Smooth muscle cell (in vitro differentiated cells): ENCODE measurements around the gene CCRL2. TPM values are rescaled to one million over a fixed set of nuclear protein-coding genes. Genes with fewer than 3 reads are reported as not detected.

Source experiments
- DNase-seq: peaks from one replicate; lab custom pipeline; 2025; ENCODE audit not compliant: unreplicated experiment; lab: John Stamatoyannopoulos, UW
- H2AFZ ChIP-seq: fragments of 200-600 bp; sonication (generic); 2 replicates; pipeline ENCODE4 v1.6.0; 2016; ENCODE audit warnings: antibody characterized with exemption, low read depth, mild to moderate bottlenecking
- H3F3A ChIP-seq: fragments of 200-600 bp; sonication (generic); 2 replicates; pipeline ENCODE4 v1.6.0; 2017; ENCODE audit warnings: antibody characterized with exemption, low read depth
- H3K27ac ChIP-seq: fragments of 200-600 bp; sonication (generic); 2 replicates; pipeline ENCODE4 v1.5.1; 2016; ENCODE audit warnings: low read depth, mild to moderate bottlenecking
- H3K27me3 ChIP-seq: fragments of 200-600 bp; sonication (generic); 2 replicates; pipeline ENCODE4 v1.6.1; 2016; ENCODE audit warnings: low read depth, mild to moderate bottlenecking
- H3K36me3 ChIP-seq: fragments of 200-600 bp; sonication (generic); 2 replicates; pipeline ENCODE4 v1.5.1; 2016; ENCODE audit warnings: low read depth
- H3K4me1 ChIP-seq: fragments of 200-600 bp; sonication (generic); 2 replicates; pipeline ENCODE4 v1.5.1; 2016; ENCODE audit warnings: low read depth
- H3K4me2 ChIP-seq: fragments of 200-600 bp; sonication (generic); 2 replicates; pipeline ENCODE4 v1.6.0; 2016; ENCODE audit warnings: mild to moderate bottlenecking
- H3K4me3 ChIP-seq: fragments of 200-600 bp; sonication (generic); 2 replicates; pipeline ENCODE4 v1.5.1; 2016; ENCODE audit warnings: mild to moderate bottlenecking
- H3K79me2 ChIP-seq: fragments of 200-600 bp; sonication (generic); 2 replicates; pipeline ENCODE4 v1.6.0; 2016; ENCODE audit warnings: low read depth, mild to moderate bottlenecking
- H3K9ac ChIP-seq: fragments of 200-600 bp; sonication (generic); 2 replicates; pipeline ENCODE4 v1.6.0; 2016; ENCODE audit warnings: low read depth
- H3K9me3 ChIP-seq: fragments of 200-600 bp; sonication (generic); replicated peaks from 2 replicates; pipeline ENCODE4 v1.5.1; 2016; ENCODE audit warnings: low read depth
- H4K20me1 ChIP-seq: fragments of 200-600 bp; sonication (generic); 2 replicates; pipeline ENCODE4 v1.6.0; 2016; ENCODE audit warnings: low read depth
- CTCF ChIP-seq: fragments of 200-600 bp; sonication (generic); IDR thresholded peaks from 2 replicates; pipeline ENCODE4 v1.5.1; 2017; ENCODE audit warnings: borderline replicate concordance, mild to moderate bottlenecking, antibody characterized with exemption; ENCODE audit not compliant: insufficient read depth, poor library complexity, severe bottlenecking
- WGBS: methylation state at CpG from one replicate; pipeline ENCODE4 v1.1.7; 2016; ENCODE audit warnings: low lambda C conversion rate; 5-methylcytosine and 5-hydroxymethylcytosine counted together
- polyA plus RNA-seq: library from polyadenylated mRNA; unstranded; fragments of >200 nt; fragmentation: Nextera tagmentation; extraction: Ambion mirVana; gene quantifications from 2 replicates; pipeline ENCODE4 v1.2.1, GENCODE V29; 2016
- total RNA-seq: library from RNA; depleted of rRNA; stranded (reverse); fragments of >200 nt; gene quantifications from 2 replicates; pipeline ENCODE4 v1.2.3, GENCODE V29; 2014

CCRL2 gene
- total and polyA plus RNA-seq, 2 experiments from 2014 or later = not detected

GRCh38 chr3:46442576-46443530, 35.8 kb downstream of the CCRL2 start:
- H2AFZ ChIP-seq = no peak overlapping the region
- DNase-seq = no peak
- WGBS = 76% methylated on average over 16 of the region's 16 CpGs
- TF ChIP-seq CTCF = peak; percentile 47
- no peaks in the 10 kb centered on the region for H3F3A ChIP-seq
- H3K4me2 ChIP-seq = no peak overlapping the region
- H3K4me1 ChIP-seq = no peaks in the 10 kb centered on the region
- no peak overlapping the region for H3K4me3 ChIP-seq
- no peak overlapping the region for H3K27ac ChIP-seq
- H3K9ac ChIP-seq = no peak overlapping the region
- H3K36me3 ChIP-seq = no peaks in the 10 kb centered on the region
- no peaks in the 10 kb centered on the region for H4K20me1 ChIP-seq
- H3K79me2 ChIP-seq = no peaks in the 10 kb centered on the region
- H3K9me3 ChIP-seq = no peaks in the 10 kb centered on the region
- no peaks in the 10 kb centered on the region for H3K27me3 ChIP-seq

- H3K4me3 ChIP-seq = no peak overlapping the region
- no peaks in the 10 kb centered on the region for H3K36me3 ChIP-seq
- no peak overlapping the region for H3K4me2 ChIP-seq
- no peaks in the 10 kb centered on the region for H3F3A ChIP-seq
- no peak overlapping the region for H2AFZ ChIP-seq
- no peaks in the 10 kb centered on the region for H4K20me1 ChIP-seq
- no peaks in the 10 kb centered on the region for H3K9me3 ChIP-seq
- no peaks in the 10 kb centered on the region for H3K4me1 ChIP-seq
- TF ChIP-seq CTCF = no peak
- no peaks in the 10 kb centered on the region for H3K79me2 ChIP-seq
- no peak for DNase-seq
- H3K9ac ChIP-seq = no peak overlapping the region
- 91% methylated on average over 5 of the region's 5 CpGs for WGBS
- H3K27me3 ChIP-seq = peaks cover 4% of the 10 kb centered on the region
- no peak overlapping the region for H3K27ac ChIP-seq
These were observed 40.3 kb downstream of the CCRL2 start for GRCh38 chr3:46447228-46447985.

- H3K27ac ChIP-seq = no peak overlapping the region
- WGBS = 93% methylated on average over 17 of the region's 17 CpGs
- no peaks in the 10 kb centered on the region for H3K4me1 ChIP-seq
- no peaks in the 10 kb centered on the region for H3K9me3 ChIP-seq
- DNase-seq = no peak
- no peak overlapping the region for H3K9ac ChIP-seq
- no peaks in the 10 kb centered on the region for H3F3A ChIP-seq
- no peak overlapping the region for H3K4me2 ChIP-seq
- no peaks in the 10 kb centered on the region for H3K36me3 ChIP-seq
- H4K20me1 ChIP-seq = no peaks in the 10 kb centered on the region
- peaks cover 17% of the 10 kb centered on the region for H3K27me3 ChIP-seq
- TF ChIP-seq CTCF = no peak
- H3K4me3 ChIP-seq = no peak overlapping the region
- H2AFZ ChIP-seq = no peak overlapping the region
- H3K79me2 ChIP-seq = no peaks in the 10 kb centered on the region
These were observed 41.7 kb downstream of the CCRL2 start for GRCh38 chr3:46448721-46449120.
